Measurements from ENCODE around the gene DLL1.
"Not testable (repeated sequence)": the region's sequence is repeated elsewhere in the genome, so short reads cannot be mapped to it uniquely, and the experiment has no call there.

Gene DLL1

GRCh38 chr6:170272341-170273065 lies 18.4 kb downstream of the DLL1 start:
- peak overlapping the region in 3 of 7 experiments; percentile 10 to 24 (median 10) for H3K4me3 ChIP-seq
- no peak overlapping the region for H3K27ac ChIP-seq

GRCh38 chr6:170271771-170272314 lies 19.0 kb downstream of the DLL1 start:
- H3K4me3 ChIP-seq: peak overlapping the region in 4 of 7 experiments; percentile 10 to 24 (median 10)
- no peak overlapping the region for H3K27ac ChIP-seq

GRCh38 chr6:170270984-170271593 lies 19.8 kb downstream of the DLL1 start:
- H3K4me3 ChIP-seq: no peak overlapping the region
- H3K27ac ChIP-seq: peak overlapping the region in 1 of 21 experiments; percentile 15

- Histone ChIP-seq H3K4me3 (no peak overlapping the region), H3K27ac (no peak overlapping the region)
Measured at GRCh38 chr6:170269846-170270541, 20.9 kb downstream of the DLL1 start.

- no peak overlapping the region for H3K27ac ChIP-seq
Measured at GRCh38 chr6:170269151-170269845, 21.6 kb downstream of the DLL1 start.

GRCh38 chr6:170268216-170269129 lies 22.4 kb downstream of the DLL1 start:
- no peak overlapping the region for H3K4me3 ChIP-seq
- no peak overlapping the region for H3K27ac ChIP-seq

More at GRCh38 chr6:170269151-170269845, 21.6 kb downstream of the DLL1 start:
- no peak overlapping the region for H3K4me3 ChIP-seq

GRCh38 chr6:170267688-170268087 lies 23.2 kb downstream of the DLL1 start:
- no peak overlapping the region for H3K4me3 ChIP-seq

GRCh38 chr6:170266061-170266825 lies 24.6 kb downstream of the DLL1 start:
- Histone ChIP-seq H3K4me3 (no peak overlapping the region), H3K27ac (no peak overlapping the region)

More at GRCh38 chr6:170267688-170268087, 23.2 kb downstream of the DLL1 start:
- no peak overlapping the region for H3K27ac ChIP-seq

GRCh38 chr6:170265655-170266054 lies 25.2 kb downstream of the DLL1 start:
- no peak overlapping the region for H3K4me3 ChIP-seq
- no peak overlapping the region for H3K27ac ChIP-seq

GRCh38 chr6:170264644-170265043 lies 26.2 kb downstream of the DLL1 start:
- H3K4me3 ChIP-seq: not testable (repeated sequence)

GRCh38 chr6:170264086-170264485 lies 26.8 kb downstream of the DLL1 start:
- Histone ChIP-seq H3K4me3 (no peak overlapping the region), H3K27ac (no peak overlapping the region)

More at GRCh38 chr6:170264644-170265043, 26.2 kb downstream of the DLL1 start:
- H3K27ac ChIP-seq: not testable (repeated sequence)

GRCh38 chr6:170263410-170263809 lies 27.5 kb downstream of the DLL1 start:
- H3K27ac ChIP-seq: no peak overlapping the region
- H3K4me3 ChIP-seq: no peak overlapping the region

- H3K27ac ChIP-seq: no peak overlapping the region
- H3K4me3 ChIP-seq: no peak overlapping the region
Measured at GRCh38 chr6:170262489-170263088, 28.3 kb downstream of the DLL1 start.

- H3K4me3 ChIP-seq: no peak overlapping the region
- H3K27ac ChIP-seq: no peak overlapping the region
Measured at GRCh38 chr6:170261643-170262488, 29.0 kb downstream of the DLL1 start.

GRCh38 chr6:170260686-170261085 lies 30.2 kb downstream of the DLL1 start:
- H3K27ac ChIP-seq: no peak overlapping the region
- H3K4me3 ChIP-seq: no peak overlapping the region

- H3K27ac ChIP-seq: no peak overlapping the region
- H3K4me3 ChIP-seq: no peak overlapping the region
Measured at GRCh38 chr6:170259278-170259677, 31.6 kb downstream of the DLL1 start.

GRCh38 chr6:170258407-170258806 lies 32.5 kb downstream of the DLL1 start:
- Histone ChIP-seq H3K4me3 (no peak overlapping the region), H3K27ac (no peak overlapping the region)

All from skin epidermis (tissue), 12 donors.